B cell (primary cell): Measurements from ENCODE around the gene NUP160. TPM values are rescaled to one million over a fixed set of nuclear protein-coding genes. Genes with fewer than 3 reads are reported as not detected.

Experiments
- ATAC-seq: fragments of 200-7000 bp; cut with Tn5 transposase; one replicate; pipeline ENCODE4 v1.10.0; 2021; ENCODE audit warnings: low read depth, mild to moderate bottlenecking, moderate number of reproducible peaks, moderate library complexity
- CTCF ChIA-PET: fragments of 350-600 bp; sonication (Branson Sonifier 250); formaldehyde crosslinking; loops from one replicate; lab custom pipeline; 2021; ENCODE audit warnings: antibody characterized with exemption, inconsistent platforms; lab: Charles Lee
- POLR2A ChIA-PET: fragments of 350-600 bp; sonication (Branson Sonifier 250); formaldehyde crosslinking; loops from one replicate; lab custom pipeline; 2021; ENCODE audit warnings: antibody characterized with exemption; lab: Charles Lee
- DNase-seq: peaks from one replicate; pipeline ENCODE4 v3.0.0; 2013
- H2AFZ ChIP-seq: 2 replicates; pipeline ENCODE4 v1.6.1; 2012; ENCODE audit warnings: mild to moderate bottlenecking, low read depth, low read length; ENCODE audit not compliant: insufficient read depth, poor library complexity, severe bottlenecking
- H3K27ac ChIP-seq, 2 donors: 1 replicate in 1 of 2; 2 replicates in 1 of 2; pipeline ENCODE4 v1.5.1; 2012 to 2013; ENCODE audit warnings: low read length in 2 of 2, mild to moderate bottlenecking in 2 of 2, moderate library complexity in 1 of 2
- H3K27me3 ChIP-seq, 4 experiments: fragments of 200-600 bp in 1 of 4; sonication (generic) in 1 of 4; replicated peaks in 1 of 4; 1 replicate in 2 of 4; 2 replicates in 2 of 4; pipeline versions ENCODE4 v1.6.1 to v1.7.0; 2013 to 2016; ENCODE audit warnings: low read length in 3 of 4, mild to moderate bottlenecking in 2 of 4, mixed read lengths in 1 of 4, moderate library complexity in 1 of 4; ENCODE audit not compliant: insufficient read depth in 4 of 4, control insufficient read depth in 3 of 4; ENCODE audit errors: control extremely low read depth in 1 of 4
- H3K36me3 ChIP-seq, 2 experiments: replicated peaks in 1 of 2; 1 replicate in 1 of 2; 2 replicates in 1 of 2; pipeline versions ENCODE4 v1.6.1 to v1.7.1; 2013; ENCODE audit warnings: low read length in 1 of 2; ENCODE audit not compliant: insufficient read depth in 2 of 2, control insufficient read depth in 1 of 2; ENCODE audit errors: control extremely low read depth in 1 of 2, extremely low read depth in 1 of 2
- H3K4me1 ChIP-seq, 2 donors: fragments of 200-600 bp in 1 of 2; sonication (generic) in 1 of 2; 1 replicate in 1 of 2; 2 replicates in 1 of 2; pipeline versions ENCODE4 v1.5.1 to v1.6.1; 2013 to 2017; ENCODE audit warnings: low read length in 2 of 2; ENCODE audit not compliant: control insufficient read depth in 2 of 2, insufficient read depth in 2 of 2
- H3K4me2 ChIP-seq: replicated peaks from 2 replicates; pipeline ENCODE3; 2012; ENCODE audit warnings: mild to moderate bottlenecking, low read depth, low read length; ENCODE audit not compliant: poor library complexity, severe bottlenecking
- H3K4me3 ChIP-seq, 5 experiments: fragments of 200-600 bp in 1 of 5; sonication (generic) in 1 of 5; 1 replicate in 3 of 5; 2 replicates in 2 of 5; pipeline versions ENCODE4 v1.5.1 to v1.7.0; 2011 to 2016; ENCODE audit warnings: low read length in 4 of 5, mild to moderate bottlenecking in 4 of 5, low read depth in 2 of 5, control low read depth in 1 of 5, moderate library complexity in 1 of 5; ENCODE audit not compliant: insufficient read depth in 1 of 5; ENCODE audit errors: control extremely low read depth in 1 of 5, extremely low read depth in 1 of 5
- H3K79me2 ChIP-seq: fragments of 200-600 bp; sonication (generic); one replicate; pipeline ENCODE4 v1.6.0; 2016; ENCODE audit warnings: low read length; ENCODE audit not compliant: control insufficient read depth, insufficient read depth
- H3K9ac ChIP-seq: fragments of 200-600 bp; sonication (generic); 2 replicates; pipeline ENCODE4 v1.6.1; 2017; ENCODE audit warnings: mild to moderate bottlenecking, low read length, moderate library complexity
- H3K9me3 ChIP-seq, 3 donors: one replicate each; pipeline versions ENCODE4 v1.6.1 to v1.7.1; 2013; ENCODE audit warnings: low read length in 2 of 3; ENCODE audit not compliant: control insufficient read depth in 2 of 3, insufficient read depth in 1 of 3; ENCODE audit errors: control extremely low read depth in 1 of 3
- H4K20me1 ChIP-seq: 2 replicates; pipeline ENCODE4 v1.6.0; 2012; ENCODE audit warnings: mild to moderate bottlenecking, low read length; ENCODE audit not compliant: insufficient read depth, control insufficient read depth, poor library complexity, severe bottlenecking
- H3K27ac Mint-ChIP-seq: one replicate; pipeline ENCODE4 v1.8.0; 2021; ENCODE audit warnings: mixed read lengths
- H3K27me3 Mint-ChIP-seq: one replicate; pipeline ENCODE4 v1.8.0; 2021; ENCODE audit warnings: mixed read lengths
- H3K4me1 Mint-ChIP-seq: one replicate; pipeline ENCODE4 v1.8.0; 2021; ENCODE audit warnings: mixed read lengths
- H3K4me3 Mint-ChIP-seq: one replicate; pipeline ENCODE4 v1.8.0; 2021; ENCODE audit warnings: mixed read lengths
- H3K9me3 Mint-ChIP-seq: one replicate; pipeline ENCODE4 v1.8.0; 2022; ENCODE audit warnings: mixed read lengths; ENCODE audit not compliant: insufficient read depth
- CTCF ChIP-seq: fragments of 200-600 bp; IDR thresholded peaks from one replicate; pipeline ENCODE4 v1.8.0; 2022; ENCODE audit warnings: antibody characterized with exemption, mild to moderate bottlenecking
- EZH2 ChIP-seq: IDR thresholded peaks from 2 replicates; pipeline ENCODE4 v1.6.1; 2012; ENCODE audit warnings: borderline replicate concordance, low read depth, mild to moderate bottlenecking, moderate library complexity, low read length; ENCODE audit not compliant: insufficient read depth, poor library complexity, severe bottlenecking
- WGBS: methylation state at CpG from one replicate; pipeline ENCODE4 v1.1.5; 2013; ENCODE audit warnings: missing lambda C conversion rate; ENCODE audit not compliant: insufficient coverage; 5-methylcytosine and 5-hydroxymethylcytosine counted together
- intact Hi-C: fragments of 100-400 bp; cut with micrococcal nuclease; formaldehyde crosslinking; loops from one replicate; pipeline ENCODE4 v1.10.0; 2022
- polyA plus RNA-seq: library from polyadenylated mRNA; depleted of rRNA; stranded (reverse); fragments of >200 nt; gene quantifications from 2 replicates; pipeline ENCODE4 v1.2.3, GENCODE V29; 2012
- total RNA-seq, 2 donors: library from RNA; stranded (reverse); fragments of 120-200 nt in 1 of 2; gene quantifications; 1 replicate in 1 of 2; 2 replicates in 1 of 2; pipeline versions ENCODE4 v1.2.3 to v1.2.4, GENCODE V29; 2013 to 2022

NUP160 gene
- total and polyA plus RNA-seq, 2 donors (not counting 1 experiment from before 2014, with no cell fraction given): 26.3 to 74.3 TPM

GRCh38 chr11:47864901-47865300, 16.8 kb upstream of the NUP160 start:
- H3K4me3 ChIP-seq: peak overlapping the region in 3 of 5 experiments; percentile 24 to 42 (median 29)
- H3K27me3 Mint-ChIP-seq: no peaks in the 10 kb centered on the region
- peaks cover 57 to 69% of the 10 kb centered on the region in 2 donors for H3K4me1 ChIP-seq
- H3K4me1 Mint-ChIP-seq: peaks cover 67% of the 10 kb centered on the region
- no peak for TF ChIP-seq EZH2
- no peak for TF ChIP-seq CTCF
- H3K36me3 ChIP-seq: no peaks in the 10 kb centered on the region
- H3K27me3 ChIP-seq: no peaks in the 10 kb centered on the region
- H3K79me2 ChIP-seq: no peaks in the 10 kb centered on the region
- peak overlapping the region; percentile 80 for H3K27ac Mint-ChIP-seq
- CTCF ChIA-PET: interaction anchor here (0.6 to 2.5 kb wide), 13 partner anchors 10 to 288 kb away, joined by 3 to 18 read pairs (median 4); no protein-coding TSS in a partner anchor
- H2AFZ ChIP-seq: no peak overlapping the region
- ATAC-seq: no peak
- H3K4me2 ChIP-seq: peak overlapping the region; percentile 71
- intact Hi-C loops: loop anchor here (2.0 kb wide), 1 partner anchor 14 kb away; no protein-coding TSS in a partner anchor
- H3K9me3 Mint-ChIP-seq: no peaks in the 10 kb centered on the region
- no peaks in the 10 kb centered on the region for H3K9me3 ChIP-seq
- WGBS: no CpG with 5 or more reads among the region's 5 CpGs
- no peaks in the 10 kb centered on the region for H4K20me1 ChIP-seq
- peak overlapping the region; percentile 75 for H3K4me3 Mint-ChIP-seq
- peak overlapping the region; percentile 51 for H3K9ac ChIP-seq
- H3K27ac ChIP-seq: peak overlapping the region; percentile 45 to 77
- POLR2A ChIA-PET: interaction anchor here (0.9 to 1.8 kb wide), 3 partner anchors 15 to 243 kb away, joined by 3 to 5 read pairs (median 3); no protein-coding TSS in a partner anchor
- DNase-seq: peak; percentile 41

- no peak overlapping the region for H2AFZ ChIP-seq
- H3K4me3 Mint-ChIP-seq: peak overlapping the region; percentile 20
- no peaks in the 10 kb centered on the region for H3K9me3 Mint-ChIP-seq
- intact Hi-C loops: loop anchor here (1.0 to 2.0 kb wide), 5 partner anchors 10 to 54 kb away; no protein-coding TSS in a partner anchor
- no peaks in the 10 kb centered on the region for H4K20me1 ChIP-seq
- H3K36me3 ChIP-seq: no peaks in the 10 kb centered on the region
- H3K4me3 ChIP-seq: peak overlapping the region in 1 of 5 experiments; percentile 17
- peaks cover 63% of the 10 kb centered on the region for H3K4me1 Mint-ChIP-seq
- WGBS: 86% methylated on average over 1 of the region's 4 CpGs
- peak overlapping the region; percentile 77 to 78 for H3K27ac ChIP-seq
- no peaks in the 10 kb centered on the region for H3K27me3 ChIP-seq
- no peaks in the 10 kb centered on the region for H3K27me3 Mint-ChIP-seq
- no peak overlapping the region for H3K9ac ChIP-seq
- peak overlapping the region; percentile 71 for H3K4me2 ChIP-seq
- H3K9me3 ChIP-seq: no peaks in the 10 kb centered on the region
- DNase-seq (no peak), ATAC-seq (no peak)
- H3K4me1 ChIP-seq: peaks cover 65 to 74% of the 10 kb centered on the region in 2 donors
- ChIA-PET POLR2A (interaction anchor here (0.6 to 1.8 kb wide), 2 partner anchors 16 to 56 kb away, joined by 3 to 5 read pairs; no protein-coding TSS in a partner anchor), CTCF (interaction anchor here (0.7 to 2.4 kb wide), 6 partner anchors 10 to 248 kb away, joined by 3 to 18 read pairs (median 4); no protein-coding TSS in a partner anchor)
- no peaks in the 10 kb centered on the region for H3K79me2 ChIP-seq
- TF ChIP-seq EZH2 (no peak), CTCF (no peak)
- H3K27ac Mint-ChIP-seq: peak overlapping the region; percentile 85
Measured at GRCh38 chr11:47863898-47864430, 15.8 kb upstream of the NUP160 start.
